Stomach (tissue), 9 donors: ENCODE measurements around the gene COTL1. TPM values are rescaled to one million over a fixed set of nuclear protein-coding genes. Genes with fewer than 3 reads are reported as not detected.
A peak's percentile ranks its signal among the peaks of the same experiment; 100 is the strongest.

Experiments
- DNase-seq, 2 donors: peaks; one replicate each; pipeline versions ENCODE4 v3.0.0 to v3.0.0-alpha.2; 2013 to 2019
- H3K27ac ChIP-seq, 5 donors: fragments of 200-600 bp in 4 of 5; sonication (generic) in 4 of 5; one replicate each; pipeline ENCODE4 v1.5.1; 2013 to 2019; ENCODE audit warnings: mild to moderate bottlenecking in 1 of 5, moderate library complexity in 1 of 5
- H3K27me3 ChIP-seq, 3 donors: fragments of 200-600 bp; sonication (generic); one replicate each; pipeline ENCODE4 v1.5.1; 2017 to 2019; ENCODE audit warnings: mixed run types in 1 of 3
- H3K36me3 ChIP-seq, 4 donors: fragments of 200-600 bp; sonication (generic); 1 replicate in 3 of 4; 2 replicates in 1 of 4; pipeline ENCODE4 v1.5.1; 2016 to 2019
- H3K4me1 ChIP-seq, 4 donors: fragments of 200-600 bp; sonication (generic); one replicate each; pipeline ENCODE4 v1.5.1; 2016 to 2019
- H3K4me3 ChIP-seq, 4 donors: fragments of 200-600 bp; sonication (generic) in 3 of 4; one replicate each; pipeline ENCODE4 v1.5.1; 2016 to 2019; ENCODE audit warnings: mild to moderate bottlenecking in 1 of 4
- H3K9me3 ChIP-seq, 4 donors: fragments of 200-600 bp; sonication (generic); one replicate each; pipeline ENCODE4 v1.5.1; 2016 to 2019
- EP300 ChIP-seq: sonication (generic); formaldehyde crosslinking; IDR thresholded peaks from one replicate; pipeline ENCODE4 v1.6.1; 2017; ENCODE audit warnings: antibody characterized with exemption
- POLR2A ChIP-seq, 4 donors: fragments of 450-650 bp; IDR thresholded peaks; one replicate each; pipeline ENCODE4 v1.6.1; 2016; ENCODE audit warnings: antibody characterized with exemption in 4 of 4, control low read depth in 2 of 4, mild to moderate bottlenecking in 1 of 4, moderate library complexity in 1 of 4
- POLR2AphosphoS5 ChIP-seq, 3 donors: sonication (generic); formaldehyde crosslinking; IDR thresholded peaks; one replicate each; pipeline ENCODE4 v1.6.1; 2016; ENCODE audit warnings: antibody characterized with exemption in 3 of 3
- WGBS, 5 donors: extraction: QIAGEN DNeasy Blood & Tissue Kit in 3 of 5; methylation state at CpG; one replicate each; pipeline versions ENCODE4 v1.1.5 to v1.1.7; 2013 to 2018; 5-methylcytosine and 5-hydroxymethylcytosine counted together
- intact Hi-C: fragments of 100-400 bp; cut with DNase I; formaldehyde crosslinking; loops from one replicate; pipeline ENCODE4 v1.15.1; 2023; ENCODE audit warnings: low total_unique reads
- polyA plus RNA-seq, 3 donors: library from polyadenylated mRNA; stranded (reverse); fragments of 200-250 nt; gene quantifications; one replicate each; pipeline ENCODE4 v1.2.3, GENCODE V29; 2013
- total RNA-seq, 5 donors: library from RNA; depleted of rRNA; stranded (reverse); fragments of >200 nt; gene quantifications; one replicate each; pipeline versions ENCODE4 v1.1.0 to v1.2.3, GENCODE V29; 2014 to 2016
- TF ChIP-seq, protein P1 (sequence below), 7 experiments: fragments of 450-650 bp in 4 of 7; fragments of 200-600 bp in 3 of 7; sonication (generic) in 3 of 7; IDR thresholded peaks; one replicate each; pipeline ENCODE4 v1.5.1; 2016 to 2019; ENCODE audit warnings: antibody characterized with exemption in 7 of 7, control low read depth in 2 of 7, mild to moderate bottlenecking in 1 of 7
- donor health status: healthy with polysubstance abuse.
- donor health status: Bipolar disorder and iron deficiency.
- donor health status: healthy.

Gene COTL1
- total and polyA plus RNA-seq, 8 donors = 40.3 to 187 (median 177) TPM

DNA sequence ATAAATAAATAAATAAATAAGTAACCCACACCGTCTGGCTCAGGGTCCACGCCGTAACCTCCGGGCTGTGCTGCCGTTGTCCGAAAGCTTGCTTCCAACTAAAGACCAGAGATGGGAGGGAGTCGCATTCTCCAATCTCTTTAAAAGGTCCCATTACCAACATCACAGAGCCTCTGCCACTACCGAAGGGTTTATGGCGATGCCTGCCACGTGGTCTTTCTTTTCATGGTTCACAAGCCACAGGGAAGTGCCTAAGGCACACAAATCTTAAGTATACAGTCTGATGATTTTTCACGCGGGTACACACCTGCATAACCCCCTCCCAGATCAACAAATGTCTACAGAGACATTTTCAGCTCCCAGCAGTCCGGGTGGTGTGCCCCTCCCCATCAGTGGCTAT lies 1.4 kb downstream of the COTL1 start:
- peak overlapping the region; percentile 88 to 92 (median 89) for H3K4me3 ChIP-seq
- DNase-seq = peak in 1 of 2 donors; percentile 58
- H3K4me1 ChIP-seq = peaks cover 43 to 73% (median 58%) of the 10 kb centered on the region in 4 donors
- no peaks in the 10 kb centered on the region for H3K9me3 ChIP-seq
- TF ChIP-seq POLR2A (IDR thresholded peaks at IDR 0.05) (no peak), POLR2AphosphoS5 (IDR thresholded peaks at IDR 0.05) (no peak), EP300 (no peak)
- TF ChIP-seq, protein P1, sequence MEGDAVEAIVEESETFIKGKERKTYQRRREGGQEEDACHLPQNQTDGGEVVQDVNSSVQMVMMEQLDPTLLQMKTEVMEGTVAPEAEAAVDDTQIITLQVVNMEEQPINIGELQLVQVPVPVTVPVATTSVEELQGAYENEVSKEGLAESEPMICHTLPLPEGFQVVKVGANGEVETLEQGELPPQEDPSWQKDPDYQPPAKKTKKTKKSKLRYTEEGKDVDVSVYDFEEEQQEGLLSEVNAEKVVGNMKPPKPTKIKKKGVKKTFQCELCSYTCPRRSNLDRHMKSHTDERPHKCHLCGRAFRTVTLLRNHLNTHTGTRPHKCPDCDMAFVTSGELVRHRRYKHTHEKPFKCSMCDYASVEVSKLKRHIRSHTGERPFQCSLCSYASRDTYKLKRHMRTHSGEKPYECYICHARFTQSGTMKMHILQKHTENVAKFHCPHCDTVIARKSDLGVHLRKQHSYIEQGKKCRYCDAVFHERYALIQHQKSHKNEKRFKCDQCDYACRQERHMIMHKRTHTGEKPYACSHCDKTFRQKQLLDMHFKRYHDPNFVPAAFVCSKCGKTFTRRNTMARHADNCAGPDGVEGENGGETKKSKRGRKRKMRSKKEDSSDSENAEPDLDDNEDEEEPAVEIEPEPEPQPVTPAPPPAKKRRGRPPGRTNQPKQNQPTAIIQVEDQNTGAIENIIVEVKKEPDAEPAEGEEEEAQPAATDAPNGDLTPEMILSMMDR (IDR thresholded peaks at IDR 0.05) = no peak
- peaks cover 0 to 8% (median 0%) of the 10 kb centered on the region in 4 donors for H3K36me3 ChIP-seq
- intact Hi-C loops = no loop called here
- H3K27me3 ChIP-seq = no peaks in the 10 kb centered on the region
- 9 to 37% (median 24%) methylated on average over 13 of the region's 13 CpGs for WGBS, 5 donors
- peak overlapping the region; percentile 84 to 90 (median 88) for H3K27ac ChIP-seq

DNA sequence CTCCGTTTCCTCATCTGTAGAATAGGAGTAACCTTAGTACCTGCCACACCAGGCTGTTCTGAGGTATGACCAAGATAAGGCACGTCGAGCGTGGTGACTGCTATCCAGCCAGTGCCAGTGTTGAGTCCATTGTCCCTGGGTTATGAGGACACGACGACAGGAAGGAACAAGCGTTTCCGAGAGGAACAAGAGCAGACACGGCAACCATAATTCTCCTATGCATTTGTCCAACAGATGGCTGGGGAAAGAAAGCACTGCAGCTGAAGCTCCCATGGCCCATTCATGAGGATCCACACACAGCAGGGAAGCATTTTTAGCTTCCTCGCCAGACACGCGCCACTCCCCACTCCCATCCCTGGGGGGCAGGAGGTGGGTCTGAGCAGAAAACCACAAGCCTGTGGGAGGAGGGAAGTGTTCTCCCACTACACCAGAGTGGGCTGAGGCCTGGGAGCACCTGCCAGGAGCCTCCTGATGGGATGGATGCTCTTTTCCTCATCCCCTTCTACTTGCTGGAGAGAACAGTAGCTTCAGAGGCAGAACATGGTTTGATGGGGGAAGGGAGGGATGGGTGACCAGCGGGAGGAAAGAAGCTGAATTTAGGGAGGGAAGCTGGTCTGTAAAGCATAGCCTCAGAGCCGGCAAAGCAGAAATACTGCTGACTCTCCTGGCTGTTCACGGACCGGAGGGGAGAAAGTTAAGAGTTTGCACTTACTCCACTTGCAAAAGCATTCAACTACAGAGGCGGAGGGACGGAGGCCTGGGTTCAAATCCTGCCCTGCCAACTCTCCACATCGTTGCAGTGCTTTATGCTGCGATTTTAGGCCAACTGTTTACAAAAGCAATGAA lies 2.7 kb downstream of the COTL1 start:
- TF ChIP-seq POLR2AphosphoS5 (IDR thresholded peaks at IDR 0.05) = peak in 2 of 3 donors; percentile 13 to 35
- no peak for TF ChIP-seq EP300
- no peak for DNase-seq
- peaks cover 0 to 8% (median 0%) of the 10 kb centered on the region in 4 donors for H3K36me3 ChIP-seq
- H3K27ac ChIP-seq = peak overlapping the region in 4 of 5 donors; percentile 18 to 89 (median 60)
- intact Hi-C loops = no loop called here
- H3K4me1 ChIP-seq = peaks cover 51 to 84% (median 69%) of the 10 kb centered on the region in 4 donors
- WGBS, 5 donors = 53 to 71% (median 63%) methylated on average over 20 of the region's 20 CpGs
- no peaks in the 10 kb centered on the region for H3K27me3 ChIP-seq
- H3K4me3 ChIP-seq = peak overlapping the region in 3 of 4 donors; percentile 88 to 92 (median 90)
- no peaks in the 10 kb centered on the region for H3K9me3 ChIP-seq

DNA sequence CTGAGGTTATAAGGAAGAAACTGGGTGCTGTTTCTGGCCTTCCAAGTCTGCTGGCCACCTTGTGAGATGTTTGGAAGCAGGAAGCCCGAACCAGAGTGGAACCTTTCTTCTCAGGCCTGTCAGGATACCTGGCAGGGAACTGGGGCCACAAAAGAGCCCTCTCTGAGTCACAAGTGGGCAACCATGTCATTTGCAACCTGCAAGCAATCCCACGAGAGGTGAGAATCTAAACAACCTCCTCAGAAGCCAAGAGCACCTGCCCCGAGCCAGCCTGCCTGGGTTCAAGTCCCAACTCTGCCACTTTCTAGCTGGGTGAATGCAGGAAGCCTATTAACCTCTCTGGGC lies 3.3 kb downstream of the COTL1 start:
- TF ChIP-seq EP300 (no peak), POLR2A (IDR thresholded peaks at IDR 0.05) (no peak), POLR2AphosphoS5 (IDR thresholded peaks at IDR 0.05) (no peak)
- TF ChIP-seq, protein P1 (IDR thresholded peaks at IDR 0.05) = no peak
- H3K27ac ChIP-seq = peak overlapping the region in 4 of 5 donors; percentile 18 to 73 (median 46)
- intact Hi-C loops = no loop called here
- H3K27me3 ChIP-seq = no peaks in the 10 kb centered on the region
- peaks cover 0 to 8% (median 0%) of the 10 kb centered on the region in 4 donors for H3K36me3 ChIP-seq
- peaks cover 51 to 85% (median 69%) of the 10 kb centered on the region in 4 donors for H3K4me1 ChIP-seq
- H3K4me3 ChIP-seq = peak overlapping the region in 2 of 4 donors; percentile 88 to 90
- no peaks in the 10 kb centered on the region for H3K9me3 ChIP-seq
- DNase-seq = no peak
- WGBS, 5 donors = 74 to 100% (median 76%) methylated on average over 1 to 3 of the region's 3 CpGs

DNA sequence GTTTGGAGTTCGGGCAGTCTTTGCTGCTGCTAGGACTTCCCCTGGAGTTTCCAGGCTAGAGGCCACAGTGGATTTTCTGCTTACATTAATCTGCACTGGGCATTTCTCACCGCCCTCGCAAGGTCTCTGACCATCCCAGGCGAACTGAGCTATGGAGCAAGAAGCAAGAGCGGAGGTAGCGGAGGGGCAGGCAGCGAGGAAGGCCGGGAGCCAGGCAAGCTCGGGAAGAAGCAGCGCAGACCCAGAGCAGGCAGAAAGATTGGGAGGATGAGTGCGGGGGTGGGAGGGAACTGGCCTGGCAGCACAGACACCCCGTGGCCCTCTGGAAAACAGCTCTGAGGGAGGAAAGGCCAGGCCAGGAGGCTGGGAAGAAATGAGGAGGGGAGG lies 3.8 kb downstream of the COTL1 start:
- peaks cover 51 to 88% (median 69%) of the 10 kb centered on the region in 4 donors for H3K4me1 ChIP-seq
- no peaks in the 10 kb centered on the region for H3K27me3 ChIP-seq
- peak in 1 of 2 donors; percentile 42 for DNase-seq
- 72 to 87% (median 80%) methylated on average over 12 of the region's 12 CpGs for WGBS, 5 donors
- no peaks in the 10 kb centered on the region for H3K9me3 ChIP-seq
- intact Hi-C loops = no loop called here
- H3K36me3 ChIP-seq = peaks cover 0 to 12% (median 0%) of the 10 kb centered on the region in 4 donors
- no peak for TF ChIP-seq POLR2AphosphoS5 (IDR thresholded peaks at IDR 0.05)
- no peak for TF ChIP-seq EP300
- no peak for TF ChIP-seq POLR2A (IDR thresholded peaks at IDR 0.05)
- TF ChIP-seq, protein P1 (IDR thresholded peaks at IDR 0.05) = no peak
- peak overlapping the region in 4 of 5 donors; percentile 18 to 73 (median 46) for H3K27ac ChIP-seq
- H3K4me3 ChIP-seq = no peak overlapping the region
